SK-N-MC (cell line): ENCODE measurements around the gene ARHGAP9.
"Not testable (repeated sequence)": the region's sequence is repeated elsewhere in the genome, so short reads cannot be mapped to it uniquely, and the experiment has no call there.

ENCODE experiments used
- EZH2 ChIP-seq: fragments of 200-600 bp; sonication (generic); IDR thresholded peaks from one replicate; pipeline ENCODE4 v1.6.1; 2017; ENCODE audit warnings: antibody characterized with exemption
- FOXP2 ChIP-seq: optimal IDR thresholded peaks from 2 replicates; pipeline ENCODE3; 2011; ENCODE audit warnings: mild to moderate bottlenecking, moderate library complexity; ENCODE audit not compliant: insufficient read depth; ENCODE audit errors: extremely low read length, control extremely low read depth
- POLR2AphosphoS5 ChIP-seq: IDR thresholded peaks from 2 replicates; pipeline ENCODE4 v1.6.1; 2012; ENCODE audit warnings: mild to moderate bottlenecking, low read depth, low read length, borderline replicate concordance

- TF ChIP-seq EZH2, POLR2AphosphoS5, FOXP2: not testable (repeated sequence)
Observed at GRCh38 chr12:57514246-57514645, 34.6 kb upstream of the ARHGAP9 start.
